Right renal cortex interstitium (tissue), 3 donors: Measurements from ENCODE around the gene AP1AR. TPM values are rescaled to one million over a fixed set of nuclear protein-coding genes. Genes with fewer than 3 reads are reported as not detected.
"Not testable (repeated sequence)": the region's sequence is repeated elsewhere in the genome, so short reads cannot be mapped to it uniquely, and the experiment has no call there.

ENCODE experiments used
- DNase-seq, 3 donors: peaks; one replicate each; pipeline ENCODE4 v3.0.0-alpha.2; 2013; ENCODE audit warnings: low read depth in 3 of 3, low spot score in 2 of 3
- polyA plus RNA-seq, 3 donors: library from polyadenylated mRNA; unstranded; fragments of 120-200 nt; gene quantifications; one replicate each; pipeline ENCODE4 v1.2.1, GENCODE V29; 2013; ENCODE audit not compliant: insufficient read length in 3 of 3

Gene AP1AR
- polyA plus RNA-seq, 3 donors, result 38.0 to 42.7 (median 40.2) TPM

GRCh38 chr4:112309263-112309791 lies 77.7 kb downstream of the AP1AR start:
- not testable (repeated sequence) for DNase-seq

- no peak for DNase-seq
Observed at GRCh38 chr4:112311516-112311915, 79.9 kb downstream of the AP1AR start.

GRCh38 chr4:112312610-112313239 lies 81.1 kb downstream of the AP1AR start:
- DNase-seq, result no peak

- DNase-seq, result no peak
Observed at GRCh38 chr4:112315446-112315845, 83.9 kb downstream of the AP1AR start.

- no peak for DNase-seq
Observed at GRCh38 chr4:112316360-112316759, 84.8 kb downstream of the AP1AR start.

- no peak for DNase-seq
Observed at GRCh38 chr4:112318239-112319142, 86.9 kb downstream of the AP1AR start.

Other genes starting within 250 kb of the AP1AR start
- gene FAM241A, start 86.3 kb upstream of the AP1AR start, polyA plus RNA-seq, result 1 to 10 TPM; 1.4 to 1.7 (median 1.6) TPM
- 10 to 100 TPM; 17.1 to 17.5 (median 17.5) TPM for gene TIFA, start 54.1 kb downstream of the AP1AR start, polyA plus RNA-seq
- gene ALPK1, start 65.6 kb downstream of the AP1AR start, polyA plus RNA-seq, result 10 to 100 TPM; 10.3 to 10.9 (median 10.5) TPM